HG03432 (cell line): ENCODE data around the gene EIF1.
"Not testable (repeated sequence)": the region's sequence is repeated elsewhere in the genome, so short reads cannot be mapped to it uniquely, and the experiment has no call there.

Experiments used
- ATAC-seq: cut with Tn5 transposase; IDR thresholded peaks from one replicate; pipeline ENCODE4 v1.9.1; 2021; ENCODE audit warnings: mild to moderate bottlenecking, moderate library complexity; ENCODE audit not compliant: unreplicated experiment

Gene EIF1

GRCh38 chr17:41697122-41697962, 8.7 kb downstream of the EIF1 start:
- no peak for ATAC-seq

- not testable (repeated sequence) for ATAC-seq
These were observed 12.2 kb downstream of the EIF1 start for GRCh38 chr17:41700843-41701242.

DNA sequence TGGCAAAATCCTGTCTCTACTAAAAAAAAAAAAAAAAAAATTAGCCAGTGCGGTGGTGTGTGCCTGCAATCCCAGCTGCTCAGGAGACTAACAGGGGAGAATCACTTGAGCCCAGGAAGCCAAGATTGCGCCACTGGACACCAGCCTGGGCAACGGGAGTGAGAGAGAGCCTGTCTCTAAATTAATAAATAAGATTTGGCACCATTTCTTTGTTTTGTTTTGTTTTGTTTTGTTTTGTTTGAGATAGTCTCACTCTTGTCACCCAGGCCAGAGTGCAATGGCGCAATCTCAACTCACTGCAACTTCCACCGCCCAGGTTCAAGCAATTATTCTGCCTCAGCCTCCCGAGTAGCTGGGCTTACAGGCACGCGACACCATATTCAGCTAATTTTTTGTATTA, 14.0 kb downstream of the EIF1 start:
- no peak for ATAC-seq

DNA sequence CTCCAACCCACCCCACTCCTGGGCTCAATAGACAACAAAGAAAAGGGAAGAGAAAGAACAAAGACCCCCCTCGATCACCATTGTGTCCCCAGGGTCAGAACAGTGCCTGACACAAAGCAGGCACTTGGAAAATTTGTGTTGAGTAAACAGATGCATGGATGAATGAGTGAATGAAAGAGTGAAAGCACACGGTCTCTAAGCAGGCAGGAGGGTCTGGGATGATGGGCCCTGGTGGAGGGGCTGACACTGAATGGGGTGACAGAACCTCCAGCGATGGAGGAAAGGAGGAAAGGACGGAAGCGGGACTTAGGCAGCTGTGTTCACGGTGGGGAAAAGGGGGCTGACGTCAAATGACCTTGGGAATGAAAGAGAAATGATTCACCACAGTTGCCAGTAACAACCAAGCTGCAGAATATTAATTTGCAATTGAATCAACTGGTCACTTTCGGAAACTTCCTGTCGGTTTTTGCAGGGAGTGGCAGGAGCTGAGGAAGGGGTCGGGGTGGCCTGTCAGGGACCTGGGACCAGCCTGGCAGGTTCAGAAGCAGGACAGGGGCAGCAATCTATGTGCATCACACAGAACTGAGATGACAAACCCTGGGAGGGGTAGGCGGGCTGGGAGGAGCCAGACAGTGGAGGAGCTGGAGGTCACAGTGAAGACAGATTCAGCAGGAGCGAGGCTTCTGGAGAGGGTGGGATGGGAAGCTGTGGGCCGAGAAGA, 16.7 kb downstream of the EIF1 start:
- ATAC-seq: no peak

- no peak for ATAC-seq
These were observed 19.4 kb downstream of the EIF1 start for GRCh38 chr17:41707803-41708669.

DNA sequence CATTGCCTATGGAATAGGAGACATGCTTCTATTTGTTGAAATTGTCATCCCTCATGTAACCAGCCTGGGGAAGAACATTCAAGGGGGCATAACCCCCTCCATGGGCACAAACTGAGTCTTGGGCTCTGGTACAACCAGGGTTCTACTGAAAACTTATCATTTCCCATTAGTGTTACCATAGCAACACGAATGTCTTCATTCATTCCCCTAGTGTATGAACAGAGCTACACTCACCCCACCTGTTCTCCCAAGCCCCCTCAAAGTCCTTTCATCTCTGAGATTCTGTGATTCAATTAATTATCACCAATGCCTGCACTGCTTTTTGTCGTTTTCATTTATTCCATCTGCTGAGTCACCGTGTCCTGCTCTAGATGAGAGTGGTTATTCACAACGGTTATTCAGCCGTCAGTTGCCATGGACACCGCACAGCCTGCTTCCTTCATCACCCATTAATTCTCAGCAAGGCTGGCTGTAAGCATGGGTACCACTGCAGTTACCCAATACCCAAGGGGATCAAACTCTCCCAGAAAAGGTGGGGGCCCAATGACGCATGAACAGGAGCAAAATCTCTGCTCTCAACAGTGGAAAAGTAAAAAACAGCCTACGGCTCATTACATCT, 21.9 kb downstream of the EIF1 start:
- ATAC-seq: no peak

DNA sequence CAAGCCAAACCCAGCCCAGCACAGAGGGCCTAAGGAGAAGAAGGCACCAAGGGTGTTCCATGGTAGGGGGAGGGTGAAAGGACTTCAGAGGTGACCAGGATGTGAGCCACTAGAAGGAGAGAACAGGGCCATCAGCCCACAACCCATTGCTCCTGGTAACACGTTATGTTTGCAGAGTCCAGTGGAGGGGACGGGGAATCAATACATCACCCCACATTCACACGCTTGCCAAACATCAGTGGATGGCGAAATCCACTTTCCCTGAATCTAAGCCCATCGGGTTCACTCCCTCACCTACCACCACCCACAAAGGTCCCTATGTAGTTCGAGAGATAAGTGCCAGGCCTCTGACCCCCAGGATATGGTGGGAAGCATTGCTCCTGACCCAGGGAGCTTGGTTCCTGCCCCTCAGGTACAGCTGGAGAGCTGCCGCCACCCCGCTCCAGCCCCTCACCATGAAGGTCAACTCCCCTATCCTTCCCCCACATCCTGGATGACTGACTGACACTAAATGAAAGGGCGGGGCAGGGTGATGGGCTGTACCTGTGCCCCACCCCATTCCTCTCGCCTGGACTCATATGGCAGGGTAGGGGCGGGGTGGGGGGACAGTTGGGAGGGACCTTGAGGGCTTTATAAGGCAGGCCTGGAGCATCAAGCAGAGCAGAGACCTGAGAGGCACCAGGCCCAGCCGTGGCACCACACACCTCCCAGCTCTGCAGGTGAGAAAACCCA, 23.1 kb downstream of the EIF1 start, which contains the start of gene GAST:
TSS of gene GAST (plus strand) at position 663 of the 732 bp plus-strand sequence. CDS start 3,106 bp downstream, outside the sequence.
- no peak for ATAC-seq

DNA sequence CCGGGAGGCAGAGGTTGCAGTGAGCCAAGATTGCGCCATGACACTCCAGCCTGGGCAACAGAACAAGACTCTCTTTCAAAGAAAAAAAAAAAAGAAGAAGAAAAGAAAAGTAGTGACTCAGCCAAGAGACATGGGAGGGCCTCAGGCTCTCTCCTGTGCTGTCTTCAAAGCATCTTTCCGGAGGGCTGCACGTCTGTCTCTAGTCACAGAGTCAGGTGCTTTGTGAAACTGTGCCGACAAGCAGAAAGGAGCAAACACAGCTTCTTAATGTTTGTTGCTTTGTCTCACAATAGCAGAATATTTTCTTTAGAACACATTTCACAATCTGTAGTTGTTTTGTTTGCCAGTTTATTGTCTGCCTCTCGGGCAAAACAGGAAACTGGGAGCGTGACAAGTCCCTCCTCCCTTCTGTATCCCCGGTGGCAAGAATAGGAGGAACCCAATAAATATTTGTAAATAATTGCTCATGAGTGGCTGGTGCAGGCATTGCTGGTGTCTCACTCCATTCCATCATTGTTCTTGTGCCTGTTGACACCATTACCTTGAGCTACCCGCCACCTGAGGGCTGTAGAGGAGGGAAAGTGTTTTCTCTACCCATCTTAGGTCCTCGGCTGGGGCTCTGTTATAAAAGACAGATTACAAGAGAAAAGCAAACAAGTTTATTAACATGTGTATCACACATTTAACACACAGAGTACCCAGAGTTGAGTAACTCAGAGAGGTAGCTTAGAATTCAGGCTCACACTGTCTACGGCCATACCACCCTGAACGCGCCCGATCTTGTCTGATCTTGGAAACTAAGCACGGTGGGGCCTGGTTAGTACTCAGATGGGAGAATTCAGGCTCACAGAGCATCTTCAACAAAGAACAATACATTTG, 29.0 kb downstream of the EIF1 start:
- no peak for ATAC-seq

DNA sequence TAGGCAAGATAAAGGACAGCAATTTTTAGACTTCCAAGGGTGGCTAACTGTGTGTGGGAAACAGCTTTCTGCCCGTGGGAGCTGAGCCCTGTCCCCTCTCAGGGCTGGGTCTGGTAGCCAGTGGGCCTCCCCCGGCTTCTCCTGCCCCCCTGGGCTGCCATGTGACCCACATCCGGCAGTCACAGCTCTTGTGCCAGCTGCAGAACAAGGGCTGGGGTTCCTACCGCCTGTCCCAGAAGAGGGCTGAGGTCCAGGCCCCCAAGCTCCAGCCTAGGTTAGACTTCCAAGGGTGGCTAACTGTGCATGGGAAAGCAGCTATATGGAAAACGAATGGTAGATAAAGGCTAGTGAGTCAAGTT, 29.6 kb downstream of the EIF1 start:
- no peak for ATAC-seq

DNA sequence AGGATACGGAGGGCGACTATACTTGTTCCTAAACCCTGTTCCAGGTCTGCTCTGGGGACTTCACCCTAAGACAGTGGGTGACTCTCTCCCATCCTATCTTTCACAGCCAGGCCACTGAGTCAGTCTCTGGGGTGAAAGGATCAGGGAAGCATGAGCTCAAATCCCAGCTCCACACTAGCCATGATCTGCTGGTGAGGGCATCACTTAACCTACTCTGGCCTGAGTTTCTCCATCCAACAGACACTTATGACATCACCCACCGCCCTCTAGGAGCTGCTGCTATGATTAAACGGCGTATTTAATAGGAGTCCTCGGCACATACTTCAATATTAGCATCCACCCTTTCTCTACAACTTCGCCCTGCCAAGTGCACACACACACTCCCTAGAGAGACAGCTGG, 33.5 kb downstream of the EIF1 start:
- no peak for ATAC-seq

GRCh38 chr17:41723801-41724475, 35.3 kb downstream of the EIF1 start:
- ATAC-seq: no peak

DNA sequence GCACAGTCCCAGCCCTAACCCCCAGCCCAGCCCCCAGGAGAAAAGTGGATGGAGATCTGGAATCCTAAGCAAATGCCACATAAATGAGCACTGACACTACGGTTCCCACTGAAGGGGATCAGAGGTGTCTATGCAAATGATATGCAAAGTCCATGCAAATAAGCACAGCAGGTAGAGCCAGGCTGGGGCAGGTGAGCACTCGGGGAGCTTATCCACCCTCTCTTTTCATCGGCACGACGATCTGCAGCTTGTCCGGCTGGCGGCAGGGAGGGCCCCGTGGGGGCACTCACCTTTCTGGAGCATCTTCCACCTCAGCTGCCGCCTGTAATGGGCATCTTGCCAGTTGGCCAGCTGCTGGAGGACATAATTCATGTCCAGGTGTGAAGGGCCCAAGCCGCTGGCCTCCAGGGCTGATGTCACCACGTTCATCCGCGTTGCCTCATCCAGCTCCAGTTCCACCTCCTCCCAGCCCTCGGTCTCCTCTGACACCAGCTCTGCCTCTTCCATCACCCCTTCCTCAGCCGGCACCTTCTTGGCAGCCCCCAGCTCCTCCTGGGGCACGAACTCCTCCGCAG, 35.9 kb downstream of the EIF1 start:
- no peak for ATAC-seq

GRCh38 chr17:41725134-41725533, 36.4 kb downstream of the EIF1 start:
- ATAC-seq: no peak

DNA sequence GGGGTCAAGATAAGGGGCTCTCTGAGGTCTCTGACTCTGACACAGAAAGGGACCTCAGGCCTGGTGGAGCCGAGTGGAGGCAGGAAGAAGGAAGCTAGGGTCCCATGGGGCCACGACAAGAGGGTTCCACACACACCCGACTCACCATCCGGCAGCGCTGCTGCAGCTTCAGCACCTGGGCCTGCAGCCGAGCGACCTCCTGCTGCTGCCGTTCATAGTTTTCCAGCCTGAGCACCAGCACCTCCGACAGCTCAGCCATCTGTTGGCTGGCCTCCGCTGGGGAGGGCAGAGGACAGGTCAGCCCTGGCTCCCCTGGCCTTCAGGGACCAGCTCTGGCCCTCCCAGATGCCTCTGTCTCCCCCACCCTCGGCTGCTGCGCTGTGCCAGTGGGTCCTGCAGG, 39.4 kb downstream of the EIF1 start:
- ATAC-seq: no peak

GRCh38 chr17:41730479-41730878, 41.8 kb downstream of the EIF1 start:
- no peak for ATAC-seq

- ATAC-seq: no peak
These were observed 43.2 kb downstream of the EIF1 start for GRCh38 chr17:41731836-41732235.

DNA sequence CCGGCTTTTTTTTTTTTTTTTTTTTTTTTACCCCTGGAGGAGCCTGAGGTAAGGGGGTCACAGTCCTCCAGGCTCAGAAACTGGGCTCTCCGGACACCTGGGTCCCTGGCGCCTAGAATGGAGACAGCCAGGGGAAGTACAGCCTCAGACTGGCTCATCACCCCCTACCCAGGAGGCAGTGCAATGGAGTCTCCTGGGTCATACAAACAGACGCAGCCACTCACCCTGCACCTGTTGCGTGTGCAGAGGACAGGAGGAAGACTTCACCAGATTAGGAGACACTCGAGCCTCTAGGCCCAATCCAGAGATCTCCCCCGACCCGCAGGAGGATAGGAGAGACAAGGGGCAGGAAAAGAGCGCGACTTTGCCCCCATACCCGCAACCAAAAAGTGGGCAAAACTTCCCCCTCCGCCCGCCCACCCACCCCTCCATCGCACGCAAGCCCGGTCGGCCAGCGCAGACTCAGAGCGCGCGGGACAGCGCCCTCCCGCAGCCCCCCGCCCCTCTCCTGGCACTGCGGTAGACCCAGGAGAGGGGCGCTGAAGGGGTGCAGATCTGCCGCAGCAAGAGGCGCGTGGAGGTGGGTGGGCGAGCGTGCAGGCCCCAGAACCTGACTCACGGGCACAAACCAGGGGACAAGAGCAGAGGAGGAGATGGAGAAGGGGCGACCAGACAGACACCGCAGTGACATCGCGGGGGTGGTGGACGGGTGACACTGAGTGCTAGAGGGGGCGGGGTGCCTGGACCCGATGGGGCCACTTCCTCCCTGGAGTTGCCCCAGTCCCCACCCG, 44.9 kb downstream of the EIF1 start:
- ATAC-seq: no peak
